B cell (primary cell): ENCODE results near the gene ARG1. TPM values are rescaled to one million over a fixed set of nuclear protein-coding genes. Genes with fewer than 3 reads are reported as not detected.
"Not testable (repeated sequence)": the region's sequence is repeated elsewhere in the genome, so short reads cannot be mapped to it uniquely, and the experiment has no call there.

Experiments used
- ATAC-seq: fragments of 200-7000 bp; cut with Tn5 transposase; one replicate; pipeline ENCODE4 v1.10.0; 2021; ENCODE audit warnings: low read depth, mild to moderate bottlenecking, moderate number of reproducible peaks, moderate library complexity
- CTCF ChIA-PET: fragments of 350-600 bp; sonication (Branson Sonifier 250); formaldehyde crosslinking; loops from one replicate; lab custom pipeline; 2021; ENCODE audit warnings: antibody characterized with exemption, inconsistent platforms; lab: Charles Lee
- POLR2A ChIA-PET: fragments of 350-600 bp; sonication (Branson Sonifier 250); formaldehyde crosslinking; loops from one replicate; lab custom pipeline; 2021; ENCODE audit warnings: antibody characterized with exemption; lab: Charles Lee
- DNase-seq: peaks from one replicate; pipeline ENCODE4 v3.0.0; 2013
- H2AFZ ChIP-seq: 2 replicates; pipeline ENCODE4 v1.6.1; 2012; ENCODE audit warnings: mild to moderate bottlenecking, low read depth, low read length; ENCODE audit not compliant: insufficient read depth, poor library complexity, severe bottlenecking
- H3K27ac ChIP-seq, 2 donors: 1 replicate in 1 of 2; 2 replicates in 1 of 2; pipeline ENCODE4 v1.5.1; 2012 to 2013; ENCODE audit warnings: low read length in 2 of 2, mild to moderate bottlenecking in 2 of 2, moderate library complexity in 1 of 2
- H3K27me3 ChIP-seq, 4 experiments: fragments of 200-600 bp in 1 of 4; sonication (generic) in 1 of 4; replicated peaks in 1 of 4; 1 replicate in 2 of 4; 2 replicates in 2 of 4; pipeline versions ENCODE4 v1.6.1 to v1.7.0; 2013 to 2016; ENCODE audit warnings: low read length in 3 of 4, mild to moderate bottlenecking in 2 of 4, mixed read lengths in 1 of 4, moderate library complexity in 1 of 4; ENCODE audit not compliant: insufficient read depth in 4 of 4, control insufficient read depth in 3 of 4; ENCODE audit errors: control extremely low read depth in 1 of 4
- H3K36me3 ChIP-seq, 2 experiments: replicated peaks in 1 of 2; 1 replicate in 1 of 2; 2 replicates in 1 of 2; pipeline versions ENCODE4 v1.6.1 to v1.7.1; 2013; ENCODE audit warnings: low read length in 1 of 2; ENCODE audit not compliant: insufficient read depth in 2 of 2, control insufficient read depth in 1 of 2; ENCODE audit errors: control extremely low read depth in 1 of 2, extremely low read depth in 1 of 2
- H3K4me1 ChIP-seq, 2 donors: fragments of 200-600 bp in 1 of 2; sonication (generic) in 1 of 2; 1 replicate in 1 of 2; 2 replicates in 1 of 2; pipeline versions ENCODE4 v1.5.1 to v1.6.1; 2013 to 2017; ENCODE audit warnings: low read length in 2 of 2; ENCODE audit not compliant: control insufficient read depth in 2 of 2, insufficient read depth in 2 of 2
- H3K4me2 ChIP-seq: replicated peaks from 2 replicates; pipeline ENCODE3; 2012; ENCODE audit warnings: mild to moderate bottlenecking, low read depth, low read length; ENCODE audit not compliant: poor library complexity, severe bottlenecking
- H3K4me3 ChIP-seq, 5 experiments: fragments of 200-600 bp in 1 of 5; sonication (generic) in 1 of 5; 1 replicate in 3 of 5; 2 replicates in 2 of 5; pipeline versions ENCODE4 v1.5.1 to v1.7.0; 2011 to 2016; ENCODE audit warnings: low read length in 4 of 5, mild to moderate bottlenecking in 4 of 5, low read depth in 2 of 5, control low read depth in 1 of 5, moderate library complexity in 1 of 5; ENCODE audit not compliant: insufficient read depth in 1 of 5; ENCODE audit errors: control extremely low read depth in 1 of 5, extremely low read depth in 1 of 5
- H3K79me2 ChIP-seq: fragments of 200-600 bp; sonication (generic); one replicate; pipeline ENCODE4 v1.6.0; 2016; ENCODE audit warnings: low read length; ENCODE audit not compliant: control insufficient read depth, insufficient read depth
- H3K9ac ChIP-seq: fragments of 200-600 bp; sonication (generic); 2 replicates; pipeline ENCODE4 v1.6.1; 2017; ENCODE audit warnings: mild to moderate bottlenecking, low read length, moderate library complexity
- H3K9me3 ChIP-seq, 3 donors: one replicate each; pipeline versions ENCODE4 v1.6.1 to v1.7.1; 2013; ENCODE audit warnings: low read length in 2 of 3; ENCODE audit not compliant: control insufficient read depth in 2 of 3, insufficient read depth in 1 of 3; ENCODE audit errors: control extremely low read depth in 1 of 3
- H4K20me1 ChIP-seq: 2 replicates; pipeline ENCODE4 v1.6.0; 2012; ENCODE audit warnings: mild to moderate bottlenecking, low read length; ENCODE audit not compliant: insufficient read depth, control insufficient read depth, poor library complexity, severe bottlenecking
- H3K27ac Mint-ChIP-seq: one replicate; pipeline ENCODE4 v1.8.0; 2021; ENCODE audit warnings: mixed read lengths
- H3K27me3 Mint-ChIP-seq: one replicate; pipeline ENCODE4 v1.8.0; 2021; ENCODE audit warnings: mixed read lengths
- H3K4me1 Mint-ChIP-seq: one replicate; pipeline ENCODE4 v1.8.0; 2021; ENCODE audit warnings: mixed read lengths
- H3K4me3 Mint-ChIP-seq: one replicate; pipeline ENCODE4 v1.8.0; 2021; ENCODE audit warnings: mixed read lengths
- H3K9me3 Mint-ChIP-seq: one replicate; pipeline ENCODE4 v1.8.0; 2022; ENCODE audit warnings: mixed read lengths; ENCODE audit not compliant: insufficient read depth
- CTCF ChIP-seq: fragments of 200-600 bp; IDR thresholded peaks from one replicate; pipeline ENCODE4 v1.8.0; 2022; ENCODE audit warnings: antibody characterized with exemption, mild to moderate bottlenecking
- EZH2 ChIP-seq: IDR thresholded peaks from 2 replicates; pipeline ENCODE4 v1.6.1; 2012; ENCODE audit warnings: borderline replicate concordance, low read depth, mild to moderate bottlenecking, moderate library complexity, low read length; ENCODE audit not compliant: insufficient read depth, poor library complexity, severe bottlenecking
- WGBS: methylation state at CpG from one replicate; pipeline ENCODE4 v1.1.5; 2013; ENCODE audit warnings: missing lambda C conversion rate; ENCODE audit not compliant: insufficient coverage; 5-methylcytosine and 5-hydroxymethylcytosine counted together
- intact Hi-C: fragments of 100-400 bp; cut with micrococcal nuclease; formaldehyde crosslinking; loops from one replicate; pipeline ENCODE4 v1.10.0; 2022
- polyA plus RNA-seq: library from polyadenylated mRNA; depleted of rRNA; stranded (reverse); fragments of >200 nt; gene quantifications from 2 replicates; pipeline ENCODE4 v1.2.3, GENCODE V29; 2012
- total RNA-seq, 2 donors: library from RNA; stranded (reverse); fragments of 120-200 nt in 1 of 2; gene quantifications; 1 replicate in 1 of 2; 2 replicates in 1 of 2; pipeline versions ENCODE4 v1.2.3 to v1.2.4, GENCODE V29; 2013 to 2022

ARG1 gene
- total and polyA plus RNA-seq, 2 donors (not counting 1 experiment from before 2014, with no cell fraction given) = not detected

GRCh38 chr6:131532580-131533039 lies 40.4 kb upstream of the ARG1 start:
- peaks cover 11% of the 10 kb centered on the region for H3K27me3 Mint-ChIP-seq
- DNase-seq (no peak), ATAC-seq (no peak)
- Histone ChIP-seq H4K20me1 (no peaks in the 10 kb centered on the region), H3K9me3 (no peaks in the 10 kb centered on the region), H3K4me3 (no peak overlapping the region), H3K79me2 (no peaks in the 10 kb centered on the region), H3K27ac (no peak overlapping the region), H3K27me3 (peaks cover 0 to 4% (median 0%) of the 10 kb centered on the region in 4 experiments), H3K4me2 (no peak overlapping the region), H3K9ac (no peak overlapping the region), H3K36me3 (no peaks in the 10 kb centered on the region), H2AFZ (no peak overlapping the region), H3K4me1 (peaks cover 3% of the 10 kb centered on the region in 2 donors)
- ChIA-PET POLR2A (no interaction called here), CTCF (interaction anchor here (0.6 to 6.3 kb wide), 11 partner anchors 13 to 1138 kb away, joined by 3 to 86 read pairs (median 10); no protein-coding TSS in a partner anchor)
- no peaks in the 10 kb centered on the region for H3K9me3 Mint-ChIP-seq
- peaks cover 5% of the 10 kb centered on the region for H3K4me1 Mint-ChIP-seq
- TF ChIP-seq EZH2 (no peak), CTCF (no peak)
- no peak overlapping the region for H3K4me3 Mint-ChIP-seq
- WGBS = 61% methylated on average over 3 of the region's 3 CpGs
- no peak overlapping the region for H3K27ac Mint-ChIP-seq
- intact Hi-C loops = loop anchor here (5.0 kb wide), 1 partner anchor 400 kb away; no protein-coding TSS in a partner anchor

GRCh38 chr6:131538615-131539014 lies 34.4 kb upstream of the ARG1 start:
- H3K9ac ChIP-seq, H4K20me1 ChIP-seq, ATAC-seq, H3K79me2 ChIP-seq, intact Hi-C loops, H3K27me3 ChIP-seq, H3K36me3 ChIP-seq, H2AFZ ChIP-seq, H3K9me3 Mint-ChIP-seq, H3K27ac ChIP-seq, H3K4me1 Mint-ChIP-seq, H3K4me3 ChIP-seq, H3K27ac Mint-ChIP-seq, H3K4me3 Mint-ChIP-seq, H3K9me3 ChIP-seq, POLR2A ChIA-PET, H3K4me2 ChIP-seq, H3K4me1 ChIP-seq, DNase-seq: not testable (repeated sequence)
- peaks cover 13% of the 10 kb centered on the region for H3K27me3 Mint-ChIP-seq
- 72% methylated on average over 2 of the region's 4 CpGs for WGBS
- CTCF ChIA-PET = interaction anchor here (2.1 kb wide), 1 partner anchor 339 kb away, joined by 7 read pairs; no protein-coding TSS in a partner anchor
